Measurements from ENCODE around the gene NARF.

GRCh38 chr17:82444941-82445521 lies 13.5 kb upstream of the NARF start:
- TF ChIP-seq, protein P1, sequence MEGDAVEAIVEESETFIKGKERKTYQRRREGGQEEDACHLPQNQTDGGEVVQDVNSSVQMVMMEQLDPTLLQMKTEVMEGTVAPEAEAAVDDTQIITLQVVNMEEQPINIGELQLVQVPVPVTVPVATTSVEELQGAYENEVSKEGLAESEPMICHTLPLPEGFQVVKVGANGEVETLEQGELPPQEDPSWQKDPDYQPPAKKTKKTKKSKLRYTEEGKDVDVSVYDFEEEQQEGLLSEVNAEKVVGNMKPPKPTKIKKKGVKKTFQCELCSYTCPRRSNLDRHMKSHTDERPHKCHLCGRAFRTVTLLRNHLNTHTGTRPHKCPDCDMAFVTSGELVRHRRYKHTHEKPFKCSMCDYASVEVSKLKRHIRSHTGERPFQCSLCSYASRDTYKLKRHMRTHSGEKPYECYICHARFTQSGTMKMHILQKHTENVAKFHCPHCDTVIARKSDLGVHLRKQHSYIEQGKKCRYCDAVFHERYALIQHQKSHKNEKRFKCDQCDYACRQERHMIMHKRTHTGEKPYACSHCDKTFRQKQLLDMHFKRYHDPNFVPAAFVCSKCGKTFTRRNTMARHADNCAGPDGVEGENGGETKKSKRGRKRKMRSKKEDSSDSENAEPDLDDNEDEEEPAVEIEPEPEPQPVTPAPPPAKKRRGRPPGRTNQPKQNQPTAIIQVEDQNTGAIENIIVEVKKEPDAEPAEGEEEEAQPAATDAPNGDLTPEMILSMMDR (IDR thresholded peaks at IDR 0.05), result no peak
- TF ChIP-seq EP300 (IDR thresholded peaks at IDR 0.05) (no peak), POLR2A (IDR thresholded peaks at IDR 0.05) (no peak)
